Duodenal mucosa (tissue), 2 donors: ENCODE results near the gene FARSB.
"Not testable (repeated sequence)": the region's sequence is repeated elsewhere in the genome, so short reads cannot be mapped to it uniquely, and the experiment has no call there.

Source experiments
- H3K27ac ChIP-seq: one replicate; pipeline ENCODE4 v1.7.0; 2013; ENCODE audit warnings: low read depth, low read length
- H3K27me3 ChIP-seq, 2 donors: one replicate each; pipeline ENCODE4 v1.7.0; 2013; ENCODE audit warnings: low read length in 2 of 2, control low read depth in 1 of 2; ENCODE audit not compliant: insufficient read depth in 2 of 2, control insufficient read depth in 1 of 2
- H3K36me3 ChIP-seq, 2 donors: one replicate each; pipeline ENCODE4 v1.7.0; 2013; ENCODE audit warnings: low read length in 2 of 2, control low read depth in 1 of 2; ENCODE audit not compliant: insufficient read depth in 2 of 2, control insufficient read depth in 1 of 2
- H3K4me1 ChIP-seq, 2 donors: one replicate each; pipeline ENCODE4 v1.7.0; 2013; ENCODE audit warnings: low read length in 2 of 2, control low read depth in 1 of 2; ENCODE audit not compliant: insufficient read depth in 2 of 2, control insufficient read depth in 1 of 2
- H3K4me3 ChIP-seq, 2 donors: one replicate each; pipeline ENCODE4 v1.7.0; 2013; ENCODE audit warnings: low read length in 2 of 2, low read depth in 1 of 2
- H3K9ac ChIP-seq, 2 donors: one replicate each; pipeline ENCODE4 v1.7.0; 2013; ENCODE audit warnings: low read length in 2 of 2, low read depth in 1 of 2
- H3K9me3 ChIP-seq, 2 donors: one replicate each; pipeline ENCODE4 v1.7.0; 2013; ENCODE audit warnings: low read length in 2 of 2, control low read depth in 1 of 2; ENCODE audit not compliant: control insufficient read depth in 1 of 2

FARSB gene

DNA sequence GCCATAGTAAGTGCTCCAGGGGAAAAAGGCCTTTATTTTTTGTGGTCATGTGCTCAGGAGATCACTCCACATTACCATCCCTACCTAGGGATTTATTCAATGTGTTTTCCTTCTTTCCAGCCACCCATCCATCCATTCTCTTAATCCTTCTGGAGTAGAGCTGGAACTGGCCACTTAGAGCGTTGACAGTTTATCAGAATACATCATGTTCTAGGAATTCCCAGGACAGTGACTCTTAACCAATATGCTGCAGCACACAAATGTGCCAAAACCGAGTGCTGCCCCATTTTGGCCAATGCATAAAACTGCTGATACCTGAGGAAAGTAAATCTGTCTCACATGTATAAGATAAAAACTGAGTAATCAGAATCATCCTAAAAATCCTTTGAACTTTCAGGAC is 63.7 kb downstream of the FARSB start:
- Histone ChIP-seq H3K36me3 (peaks cover 4 to 30% of the 10 kb centered on the region in 2 donors), H3K4me3 (no peak overlapping the region), H3K4me1 (peaks cover 0 to 12% of the 10 kb centered on the region in 2 donors), H3K27ac (no peak overlapping the region), H3K9ac (no peak overlapping the region), H3K27me3 (no peaks in the 10 kb centered on the region), H3K9me3 (no peaks in the 10 kb centered on the region)

DNA sequence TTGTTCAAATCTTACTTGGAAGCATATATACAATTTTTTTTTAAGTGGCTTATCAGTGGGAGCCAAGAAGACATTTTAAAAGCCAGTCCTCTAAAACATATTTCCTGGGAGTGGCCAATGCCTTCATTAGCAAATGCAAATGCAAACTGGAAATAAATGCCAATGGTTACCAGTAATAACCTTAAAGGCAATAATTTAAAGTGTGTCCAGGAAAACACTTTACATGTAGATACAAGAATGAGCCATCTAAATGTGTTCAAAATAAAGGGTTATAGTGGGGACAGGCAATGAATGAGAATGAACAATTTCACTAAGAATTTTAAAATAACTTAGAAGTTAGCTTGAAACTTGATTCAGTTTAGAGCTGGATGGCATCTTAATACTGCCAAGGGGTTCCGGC is 64.2 kb downstream of the FARSB start:
- Histone ChIP-seq H3K9ac (no peak overlapping the region), H3K27me3 (no peaks in the 10 kb centered on the region), H3K9me3 (no peaks in the 10 kb centered on the region), H3K4me3 (no peak overlapping the region), H3K4me1 (peaks cover 0 to 12% of the 10 kb centered on the region in 2 donors), H3K36me3 (peaks cover 4 to 26% of the 10 kb centered on the region in 2 donors), H3K27ac (no peak overlapping the region)

DNA sequence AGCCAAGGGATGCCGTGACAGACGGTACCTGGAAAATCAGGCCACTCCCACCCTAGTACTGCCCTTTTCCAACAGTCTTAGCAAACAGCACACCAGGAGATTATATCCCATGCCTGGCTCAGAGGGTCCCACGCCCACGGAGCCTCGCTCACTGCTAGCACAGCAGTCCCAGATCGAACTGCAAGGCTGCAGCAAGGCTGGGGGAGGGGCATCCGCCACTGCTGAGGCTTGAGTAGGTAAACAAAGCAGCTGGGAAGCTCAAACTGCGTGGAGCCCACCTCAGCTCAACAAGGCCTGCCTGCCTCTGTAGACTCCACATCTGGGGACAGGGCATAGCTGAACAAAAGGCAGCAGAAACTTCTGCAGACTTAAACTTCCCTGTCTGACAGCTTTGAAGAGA is 71.3 kb downstream of the FARSB start:
- H3K9ac ChIP-seq, H3K9me3 ChIP-seq, H3K4me1 ChIP-seq, H3K27ac ChIP-seq, H3K36me3 ChIP-seq, H3K4me3 ChIP-seq, H3K27me3 ChIP-seq: not testable (repeated sequence)

DNA sequence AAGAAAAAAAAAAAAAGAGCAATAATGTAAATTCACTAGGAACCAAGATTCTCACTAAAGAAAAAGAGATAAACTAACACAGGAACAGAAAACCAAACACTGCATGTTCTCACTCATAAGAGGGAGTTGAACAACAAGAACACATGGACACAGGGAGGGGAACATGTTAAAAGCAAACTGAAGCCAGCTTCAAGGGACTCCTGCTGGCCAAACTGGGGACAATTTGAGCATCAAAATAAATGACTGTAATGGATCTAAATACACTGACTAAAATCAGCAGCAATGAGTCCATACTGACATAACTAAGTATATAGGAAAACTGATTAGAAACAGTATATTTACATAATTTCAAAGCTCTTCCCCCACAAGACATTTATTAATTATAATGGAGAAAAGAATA is 73.0 kb downstream of the FARSB start:
- no peaks in the 10 kb centered on the region for H3K27me3 ChIP-seq

DNA sequence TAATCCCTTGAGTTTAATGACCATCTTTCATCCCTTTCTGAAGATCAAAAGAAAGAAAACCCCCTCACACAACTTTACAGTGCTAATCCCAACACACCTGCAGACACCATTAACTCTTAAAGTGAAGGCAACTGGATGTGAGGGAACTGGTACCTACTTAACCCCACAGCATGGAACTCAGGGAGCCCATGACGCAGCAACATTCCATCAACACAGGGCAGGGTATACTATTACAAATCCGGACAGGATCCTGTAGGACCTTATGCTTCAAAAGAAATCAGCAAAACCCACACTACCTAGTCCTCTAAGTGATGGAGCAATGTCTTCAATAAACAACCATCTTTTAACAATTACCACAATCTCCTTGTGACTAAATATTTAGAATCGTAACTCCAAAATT is 78.6 kb downstream of the FARSB start:
- H3K36me3 ChIP-seq = peaks cover 4 to 23% of the 10 kb centered on the region in 2 donors
- H3K4me1 ChIP-seq = peaks cover 0 to 5% of the 10 kb centered on the region in 2 donors
- no peaks in the 10 kb centered on the region for H3K9me3 ChIP-seq
- no peak overlapping the region for H3K27ac ChIP-seq
- no peak overlapping the region for H3K9ac ChIP-seq
- no peaks in the 10 kb centered on the region for H3K27me3 ChIP-seq
- H3K4me3 ChIP-seq = no peak overlapping the region

More for the DNA sequence above, 73.0 kb downstream of the FARSB start:
- H3K27ac ChIP-seq = no peak overlapping the region
- H3K9ac ChIP-seq = no peak overlapping the region
- H3K9me3 ChIP-seq = no peaks in the 10 kb centered on the region
- no peaks in the 10 kb centered on the region for H3K4me1 ChIP-seq
- no peak overlapping the region for H3K4me3 ChIP-seq
- peaks cover 0 to 11% of the 10 kb centered on the region in 2 donors for H3K36me3 ChIP-seq

DNA sequence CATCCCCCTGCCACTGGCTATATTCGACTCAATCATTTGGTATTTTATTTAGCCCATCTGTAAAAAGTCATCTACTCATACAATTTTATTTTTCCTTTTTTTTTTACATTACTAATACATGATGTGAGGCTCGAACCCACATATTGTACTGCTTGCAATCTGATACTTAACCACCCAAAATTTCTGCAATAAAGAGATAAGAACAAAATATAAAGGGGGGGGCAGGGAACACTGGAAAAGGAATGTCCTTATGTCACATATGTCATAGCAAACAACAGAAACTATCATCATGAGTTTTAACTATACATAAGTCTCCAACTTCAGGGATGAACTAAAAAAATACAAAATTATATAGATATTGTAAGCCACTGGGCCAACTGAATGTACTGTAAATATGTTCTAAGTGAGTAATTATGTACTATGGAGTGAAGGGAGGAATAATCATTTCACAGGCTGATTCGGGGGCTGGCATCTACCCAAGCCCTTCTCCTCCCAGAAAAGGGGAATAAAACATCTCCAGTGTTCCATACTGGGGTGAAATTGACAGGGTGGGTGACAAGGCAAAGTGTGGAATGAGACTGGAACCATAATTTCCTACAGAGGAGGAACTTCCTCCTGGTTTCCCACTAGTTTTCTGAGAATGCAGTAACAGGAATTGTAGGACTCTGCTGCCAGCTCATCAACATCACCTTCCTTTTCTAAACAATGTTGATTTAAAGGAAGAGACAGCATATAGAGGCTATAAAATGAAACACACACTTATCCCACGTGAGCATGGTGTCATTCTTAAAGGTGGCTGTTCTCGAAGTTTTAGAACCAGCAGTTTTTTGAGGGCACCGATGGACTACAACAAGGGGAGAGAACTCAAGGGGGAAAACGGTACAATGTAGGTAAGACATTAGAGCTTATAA is 79.5 kb downstream of the FARSB start:
- Histone ChIP-seq H3K4me1 (peaks cover 0 to 5% of the 10 kb centered on the region in 2 donors), H3K27me3 (no peaks in the 10 kb centered on the region), H3K27ac (no peak overlapping the region), H3K9me3 (no peaks in the 10 kb centered on the region), H3K4me3 (no peak overlapping the region), H3K36me3 (peaks cover 8 to 30% of the 10 kb centered on the region in 2 donors), H3K9ac (no peak overlapping the region)

DNA sequence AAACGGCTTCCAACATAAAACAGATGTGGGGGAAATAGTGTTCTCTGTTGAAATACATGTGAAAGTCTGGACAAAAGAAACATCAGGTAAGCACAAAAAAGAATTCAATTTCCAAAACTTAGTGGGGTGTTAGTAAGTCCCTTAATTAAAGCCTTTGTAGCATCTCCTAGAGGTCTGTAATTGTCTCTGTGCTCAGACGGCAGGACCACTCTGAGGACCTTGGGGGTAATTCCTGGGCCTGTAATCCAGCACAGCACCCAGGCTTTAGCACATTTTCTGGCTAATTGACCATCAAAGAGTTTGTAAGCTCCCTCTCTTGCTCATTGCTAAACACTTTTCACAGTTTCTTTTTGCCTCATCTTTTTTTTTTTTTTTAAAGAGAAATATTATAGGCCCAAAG is 80.3 kb downstream of the FARSB start:
- Histone ChIP-seq H3K36me3 (peaks cover 16 to 38% of the 10 kb centered on the region in 2 donors), H3K27me3 (no peaks in the 10 kb centered on the region), H3K9ac (no peak overlapping the region), H3K27ac (no peak overlapping the region), H3K4me1 (peaks cover 0 to 5% of the 10 kb centered on the region in 2 donors), H3K4me3 (no peak overlapping the region), H3K9me3 (no peaks in the 10 kb centered on the region)

DNA sequence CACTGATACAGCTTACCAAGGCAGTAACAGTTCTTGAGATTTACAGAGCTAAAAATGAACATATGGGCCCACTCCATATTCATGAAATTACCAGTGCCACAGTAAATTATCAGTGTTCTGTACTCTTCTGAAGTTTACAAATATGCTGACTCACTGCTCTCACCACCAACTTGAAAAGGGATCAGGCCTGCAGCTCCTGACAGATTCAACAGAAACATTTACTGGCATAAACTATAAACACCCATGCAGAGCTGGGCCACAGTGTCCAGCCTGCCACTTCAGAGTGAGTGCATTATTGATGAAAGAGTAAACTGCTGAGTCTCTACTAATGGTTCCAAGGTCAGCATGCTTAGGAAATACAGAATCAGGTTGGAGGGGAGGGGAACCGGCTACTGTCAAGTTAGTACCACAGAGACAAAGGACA is 83.1 kb downstream of the FARSB start:
- Histone ChIP-seq H3K9ac (no peak overlapping the region), H3K4me3 (no peak overlapping the region), H3K9me3 (no peaks in the 10 kb centered on the region), H3K36me3 (peaks cover 16 to 35% of the 10 kb centered on the region in 2 donors), H3K4me1 (peaks cover 0 to 5% of the 10 kb centered on the region in 2 donors), H3K27me3 (no peaks in the 10 kb centered on the region), H3K27ac (no peak overlapping the region)

DNA sequence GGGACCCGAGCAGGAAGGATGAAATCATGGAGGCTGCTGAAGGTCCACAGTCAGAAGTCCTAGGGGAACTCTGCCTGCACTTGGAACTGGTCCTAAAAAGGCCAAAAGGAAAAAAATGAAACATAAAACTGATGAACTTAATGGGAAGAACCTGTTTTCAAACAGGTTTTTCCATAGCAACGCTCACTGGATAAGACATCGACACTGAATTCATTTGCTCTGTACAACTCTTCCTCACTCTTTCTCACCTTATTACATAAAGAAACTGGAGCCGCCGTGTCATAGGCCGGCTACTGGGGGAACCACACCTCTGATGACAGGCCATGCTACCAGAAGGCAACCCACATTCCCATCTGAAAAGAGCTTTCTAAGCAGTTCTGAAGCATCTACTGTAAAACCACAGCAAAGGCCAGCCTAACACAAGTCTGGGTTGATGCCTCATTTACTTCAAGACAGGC is 83.6 kb downstream of the FARSB start:
- Histone ChIP-seq H3K9me3 (no peaks in the 10 kb centered on the region), H3K27ac (no peak overlapping the region), H3K4me1 (peaks cover 0 to 5% of the 10 kb centered on the region in 2 donors), H3K27me3 (no peaks in the 10 kb centered on the region), H3K36me3 (peaks cover 16 to 40% of the 10 kb centered on the region in 2 donors), H3K9ac (no peak overlapping the region), H3K4me3 (no peak overlapping the region)

DNA sequence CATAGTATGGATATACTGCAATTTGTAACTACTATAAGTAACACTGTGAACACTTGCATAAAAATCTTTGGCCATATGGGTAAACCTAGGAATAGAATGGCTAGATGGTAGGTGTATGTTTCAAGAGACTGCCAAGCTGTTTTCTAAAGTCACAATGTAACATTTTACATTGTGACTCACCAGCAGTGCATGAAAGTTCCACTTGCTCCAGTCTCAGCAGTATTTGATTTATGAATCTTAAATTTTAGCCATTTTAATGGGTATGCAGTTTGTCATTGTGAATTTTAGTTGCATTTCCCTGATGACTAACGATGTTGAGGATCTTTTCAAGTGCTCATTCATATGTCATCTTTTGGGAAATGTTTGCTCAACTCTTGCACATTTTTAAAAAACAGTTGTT is 86.1 kb downstream of the FARSB start:
- no peak overlapping the region for H3K9ac ChIP-seq
- H3K9me3 ChIP-seq = no peaks in the 10 kb centered on the region
- peaks cover 12 to 42% of the 10 kb centered on the region in 2 donors for H3K36me3 ChIP-seq
- no peaks in the 10 kb centered on the region for H3K27me3 ChIP-seq
- no peak overlapping the region for H3K27ac ChIP-seq
- no peak overlapping the region for H3K4me3 ChIP-seq
- H3K4me1 ChIP-seq = peaks cover 0 to 5% of the 10 kb centered on the region in 2 donors
